HEK293T (cell line): Measurements from ENCODE around the gene DIPK1A.
"Not testable (repeated sequence)": the region's sequence is repeated elsewhere in the genome, so short reads cannot be mapped to it uniquely, and the experiment has no call there.

Experiments used
- CTCF ChIA-PET: fragments of 350-600 bp; formaldehyde crosslinking; extraction: SDS; loops from one replicate; lab custom pipeline; 2021; ENCODE audit warnings: antibody characterized with exemption, inconsistent platforms; lab: Yijun Ruan, JAX
- POLR2A ChIA-PET: fragments of 350-600 bp; formaldehyde crosslinking; extraction: SDS; loops from one replicate; lab custom pipeline; 2020; ENCODE audit warnings: antibody characterized with exemption, inconsistent platforms; lab: Yijun Ruan, JAX
- DNase-seq: peaks from one replicate; pipeline ENCODE4 v3.0.0; 2012; ENCODE audit warnings: mixed read lengths; ENCODE audit errors: extremely low spot score
- ARNT ChIP-seq: fragments of 450-650 bp; IDR thresholded peaks from 2 replicates; pipeline ENCODE4 v1.6.1; 2017; ENCODE audit warnings: mild to moderate bottlenecking
- BHLHE40 ChIP-seq: fragments of 450-650 bp; IDR thresholded peaks from 2 replicates; pipeline ENCODE4 v1.6.1; 2016; ENCODE audit warnings: mild to moderate bottlenecking, moderate library complexity, borderline replicate concordance
- CTBP1 ChIP-seq: fragments of 450-650 bp; IDR thresholded peaks from 2 replicates; pipeline ENCODE4 v1.6.1; 2016; ENCODE audit warnings: borderline replicate concordance
- ELF4 ChIP-seq: fragments of 450-650 bp; IDR thresholded peaks from 2 replicates; pipeline ENCODE4 v1.6.1; 2017; ENCODE audit warnings: antibody characterized with exemption
- FOXA1 ChIP-seq: fragments of 450-650 bp; IDR thresholded peaks from 2 replicates; pipeline ENCODE4 v1.6.1; 2016; ENCODE audit warnings: mild to moderate bottlenecking
- FOXK2 ChIP-seq: fragments of 450-650 bp; IDR thresholded peaks from 2 replicates; pipeline ENCODE4 v1.6.1; 2016; ENCODE audit warnings: mild to moderate bottlenecking
- FOXM1 ChIP-seq: fragments of 450-650 bp; IDR thresholded peaks from 2 replicates; pipeline ENCODE4 v1.6.1; 2017; ENCODE audit warnings: mild to moderate bottlenecking, borderline replicate concordance
- HDGF ChIP-seq: fragments of 450-650 bp; IDR thresholded peaks from 2 replicates; pipeline ENCODE4 v1.6.1; 2017; ENCODE audit warnings: antibody characterized with exemption, borderline replicate concordance
- L3MBTL2 ChIP-seq: fragments of 450-650 bp; conservative IDR thresholded peaks from 2 replicates; pipeline ENCODE4 v1.6.1; 2016; ENCODE audit warnings: mild to moderate bottlenecking
- LEF1 ChIP-seq: fragments of 450-650 bp; IDR thresholded peaks from 2 replicates; pipeline ENCODE4 v1.6.1; 2017; ENCODE audit warnings: mild to moderate bottlenecking, borderline replicate concordance
- NFRKB ChIP-seq: fragments of 450-650 bp; IDR thresholded peaks from 2 replicates; pipeline ENCODE4 v1.6.1; 2016; ENCODE audit warnings: mild to moderate bottlenecking, moderate library complexity
- SP1 ChIP-seq: fragments of 450-650 bp; IDR thresholded peaks from 2 replicates; pipeline ENCODE4 v1.6.1; 2017
- SUZ12 ChIP-seq: fragments of 450-650 bp; IDR thresholded peaks from 2 replicates; pipeline ENCODE4 v1.6.1; 2016; ENCODE audit warnings: mild to moderate bottlenecking
- TARDBP ChIP-seq: fragments of 450-650 bp; IDR thresholded peaks from 2 replicates; pipeline ENCODE4 v1.6.1; 2016
- ZNF384 ChIP-seq: fragments of 450-650 bp; IDR thresholded peaks from 2 replicates; pipeline ENCODE4 v1.6.1; 2016
- TF ChIP-seq, protein P1 (sequence below): fragments of 450-650 bp; IDR thresholded peaks from 2 replicates; pipeline ENCODE4 v1.6.1; 2016

Gene DIPK1A

GRCh38 chr1:92989253-92989652 lies 28.0 kb upstream of the DIPK1A start:
- DNase-seq, result no peak
- ChIA-PET POLR2A (no interaction called here), CTCF (no interaction called here)
- TF ChIP-seq L3MBTL2 (no peak), SP1 (no peak), CTBP1 (no peak), LEF1 (no peak), ELF4 (no peak), TARDBP (no peak), ZNF384 (no peak), HDGF (no peak), FOXA1 (no peak), FOXM1 (no peak), ARNT (no peak), BHLHE40 (no peak), SUZ12 (no peak)
- TF ChIP-seq, protein P1, sequence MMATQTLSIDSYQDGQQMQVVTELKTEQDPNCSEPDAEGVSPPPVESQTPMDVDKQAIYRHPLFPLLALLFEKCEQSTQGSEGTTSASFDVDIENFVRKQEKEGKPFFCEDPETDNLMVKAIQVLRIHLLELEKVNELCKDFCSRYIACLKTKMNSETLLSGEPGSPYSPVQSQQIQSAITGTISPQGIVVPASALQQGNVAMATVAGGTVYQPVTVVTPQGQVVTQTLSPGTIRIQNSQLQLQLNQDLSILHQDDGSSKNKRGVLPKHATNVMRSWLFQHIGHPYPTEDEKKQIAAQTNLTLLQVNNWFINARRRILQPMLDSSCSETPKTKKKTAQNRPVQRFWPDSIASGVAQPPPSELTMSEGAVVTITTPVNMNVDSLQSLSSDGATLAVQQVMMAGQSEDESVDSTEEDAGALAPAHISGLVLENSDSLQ, result no peak

DNA sequence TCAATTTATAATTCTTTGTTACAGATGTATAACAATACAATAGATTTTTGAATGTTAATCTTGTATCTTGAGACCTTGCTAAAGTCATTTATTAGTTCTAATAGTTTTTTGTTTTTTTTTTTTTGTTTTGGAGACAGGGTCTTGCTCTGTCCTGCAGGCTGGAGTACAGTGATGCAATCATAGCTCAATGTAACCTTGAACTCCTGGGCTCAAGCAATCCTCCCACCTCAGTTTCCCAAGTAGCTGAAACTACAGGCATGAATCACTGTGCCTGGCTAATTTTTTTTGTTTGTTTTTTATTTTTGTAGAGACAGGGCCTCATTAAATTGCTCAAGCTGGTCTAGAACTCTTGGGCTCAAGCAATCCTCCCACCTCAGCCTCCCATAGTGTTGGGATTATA lies 26.2 kb upstream of the DIPK1A start:
- CTCF ChIA-PET, result no interaction called here
- TF ChIP-seq NFRKB (no peak), ARNT (no peak), ELF4 (no peak), L3MBTL2 (no peak), SUZ12 (no peak), FOXM1 (no peak), FOXK2 (no peak), SP1 (no peak), ZNF384 (no peak), FOXA1 (no peak), HDGF (no peak), CTBP1 (no peak), BHLHE40 (no peak), TARDBP (no peak), LEF1 (no peak)
- TF ChIP-seq, protein P1, result no peak
- POLR2A ChIA-PET, result no interaction called here
- no peak for DNase-seq

DNA sequence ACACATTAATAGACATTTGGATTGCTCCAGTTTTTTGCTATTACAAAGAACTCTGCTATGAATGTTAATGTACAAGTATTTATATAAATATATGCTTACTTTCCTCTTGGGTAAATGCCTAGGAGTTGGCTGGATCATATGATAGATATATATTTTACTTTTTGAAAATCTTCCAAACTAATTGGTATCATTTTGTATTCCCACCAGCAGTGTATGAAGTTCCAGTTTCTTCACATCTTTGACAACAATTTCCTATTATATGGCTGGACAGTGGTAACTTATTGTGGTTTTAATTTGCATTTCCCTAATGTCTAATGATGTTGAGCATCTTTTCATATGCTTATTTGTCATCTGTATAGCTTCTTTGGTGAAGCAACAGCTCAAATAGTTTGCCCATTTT lies 23.8 kb upstream of the DIPK1A start:
- TF ChIP-seq ARNT, result no peak
- no peak for TF ChIP-seq BHLHE40
- no peak for TF ChIP-seq SUZ12
- TF ChIP-seq HDGF, result no peak
- no peak for TF ChIP-seq L3MBTL2
- TF ChIP-seq ZNF384, result no peak
- no peak for TF ChIP-seq FOXM1
- no peak for TF ChIP-seq TARDBP
- TF ChIP-seq SP1, result no peak
- no peak for TF ChIP-seq LEF1
- TF ChIP-seq CTBP1, result no peak
- no peak for TF ChIP-seq NFRKB
- no peak for TF ChIP-seq FOXK2
- TF ChIP-seq FOXA1, result no peak
- TF ChIP-seq, protein P1, result no peak
- TF ChIP-seq ELF4, result no peak
- POLR2A ChIA-PET, result no interaction called here
- CTCF ChIA-PET, result no interaction called here
- DNase-seq, result no peak

DNA sequence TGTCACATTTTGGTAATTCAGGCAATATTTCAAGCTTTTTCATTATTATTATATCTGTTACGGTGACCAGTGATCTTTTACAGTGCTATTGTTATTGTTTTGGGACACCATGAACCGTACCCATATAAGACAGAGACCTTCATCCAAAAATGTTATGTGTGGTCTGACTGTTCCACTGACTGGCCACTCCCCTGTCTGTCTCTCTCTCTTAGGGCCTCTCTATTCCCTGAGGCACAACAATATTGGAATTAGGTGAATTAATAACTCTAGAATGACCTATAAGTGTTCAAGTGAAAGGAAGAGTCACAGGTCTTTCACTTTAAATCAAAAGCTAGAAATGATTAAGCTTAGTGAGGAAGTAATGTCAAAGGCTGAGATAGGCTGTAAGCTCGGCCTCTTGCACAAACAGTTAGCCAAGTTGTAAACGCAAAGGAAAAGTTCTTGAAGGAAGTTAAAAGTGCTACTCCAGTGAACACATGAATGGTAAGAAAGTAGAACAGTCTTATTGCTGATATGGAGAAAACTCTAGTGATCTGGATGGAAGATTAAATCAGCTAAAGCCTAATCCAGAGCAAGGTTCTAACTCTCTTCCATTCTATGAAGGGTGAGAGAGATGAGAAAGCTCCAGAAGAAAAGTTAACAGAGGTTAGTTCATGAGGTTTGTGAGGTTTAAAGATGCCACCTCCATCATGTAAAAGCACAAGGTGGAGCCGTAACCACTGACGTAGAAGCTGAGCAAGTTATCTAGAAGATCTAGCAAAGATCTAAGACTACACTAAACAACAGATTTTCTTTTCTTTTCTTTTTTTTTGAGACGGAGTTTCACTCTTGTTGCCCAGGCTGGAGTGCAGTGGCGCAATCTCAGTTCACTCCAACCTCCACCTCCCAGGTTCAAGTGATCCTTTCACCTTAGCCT lies 19.7 kb upstream of the DIPK1A start:
- CTCF ChIA-PET, result no interaction called here
- POLR2A ChIA-PET, result interaction anchor here (0.6 kb wide), 1 partner anchor 98 kb away, joined by 3 read pairs; the partner anchor contains the start of gene MTF2
- no peak for DNase-seq
- TF ChIP-seq, protein P1, result no peak
- no peak for TF ChIP-seq L3MBTL2
- TF ChIP-seq SUZ12, result no peak
- no peak for TF ChIP-seq TARDBP
- TF ChIP-seq ELF4, result no peak

DNA sequence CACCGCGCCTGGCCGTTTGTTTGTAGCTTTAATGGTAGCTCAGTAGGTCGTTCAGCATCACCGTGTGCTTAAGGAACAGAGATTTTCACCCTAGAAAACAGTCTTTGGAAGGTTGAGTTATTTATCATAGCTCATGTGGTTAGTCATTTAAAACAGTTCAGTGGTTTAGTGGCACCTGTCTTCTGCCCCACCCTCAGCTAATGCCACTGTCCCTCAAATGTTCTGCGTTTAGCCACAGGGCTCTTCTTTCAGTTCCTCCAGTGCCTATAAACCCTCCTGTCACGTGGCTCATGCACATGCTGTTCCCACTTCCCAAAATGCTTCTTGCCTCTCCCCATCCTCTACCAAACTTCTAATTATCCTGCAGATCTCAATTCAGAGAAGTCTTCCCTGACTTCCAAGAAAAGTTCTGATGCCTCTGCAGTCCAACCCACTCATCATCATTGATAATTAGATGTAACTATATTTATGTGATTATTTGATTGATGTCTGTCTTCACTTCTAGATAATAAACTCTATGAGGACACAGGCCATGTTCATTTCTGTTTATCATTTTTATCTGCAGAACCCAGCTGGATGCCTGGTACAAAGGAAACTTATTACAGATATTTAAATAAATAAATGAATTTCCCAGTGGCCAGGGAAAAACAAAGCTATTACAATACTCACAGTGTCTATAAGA lies 14.4 kb upstream of the DIPK1A start:
- CTCF ChIA-PET, result interaction anchor here (1.4 kb wide), 1 partner anchor 19 kb away, joined by 5 read pairs; no protein-coding TSS in a partner anchor
- TF ChIP-seq TARDBP (no peak), L3MBTL2 (peak; percentile 48)
- POLR2A ChIA-PET, result interaction anchor here (2.0 kb wide), 1 partner anchor 14 kb away, joined by 6 read pairs; no protein-coding TSS in a partner anchor
- no peak for DNase-seq

- DNase-seq, POLR2A ChIA-PET: not testable (repeated sequence)
- CTCF ChIA-PET, result interaction anchor here (0.6 kb wide), 1 partner anchor 155 kb away, joined by 3 read pairs; no protein-coding TSS in a partner anchor
These were observed 12.8 kb upstream of the DIPK1A start for GRCh38 chr1:92974112-92974511.
